NCI-H1417 treated with DMSO at 0.1 percent for 48 hours (cell line): ENCODE data around the gene SERPINB6.
"Not testable (repeated sequence)": the region's sequence is repeated elsewhere in the genome, so short reads cannot be mapped to it uniquely, and the experiment has no call there.

Source experiments
- DNase-seq: peaks from one replicate; lab custom pipeline; 2025; lab: John Stamatoyannopoulos, UW

SERPINB6 gene

DNA sequence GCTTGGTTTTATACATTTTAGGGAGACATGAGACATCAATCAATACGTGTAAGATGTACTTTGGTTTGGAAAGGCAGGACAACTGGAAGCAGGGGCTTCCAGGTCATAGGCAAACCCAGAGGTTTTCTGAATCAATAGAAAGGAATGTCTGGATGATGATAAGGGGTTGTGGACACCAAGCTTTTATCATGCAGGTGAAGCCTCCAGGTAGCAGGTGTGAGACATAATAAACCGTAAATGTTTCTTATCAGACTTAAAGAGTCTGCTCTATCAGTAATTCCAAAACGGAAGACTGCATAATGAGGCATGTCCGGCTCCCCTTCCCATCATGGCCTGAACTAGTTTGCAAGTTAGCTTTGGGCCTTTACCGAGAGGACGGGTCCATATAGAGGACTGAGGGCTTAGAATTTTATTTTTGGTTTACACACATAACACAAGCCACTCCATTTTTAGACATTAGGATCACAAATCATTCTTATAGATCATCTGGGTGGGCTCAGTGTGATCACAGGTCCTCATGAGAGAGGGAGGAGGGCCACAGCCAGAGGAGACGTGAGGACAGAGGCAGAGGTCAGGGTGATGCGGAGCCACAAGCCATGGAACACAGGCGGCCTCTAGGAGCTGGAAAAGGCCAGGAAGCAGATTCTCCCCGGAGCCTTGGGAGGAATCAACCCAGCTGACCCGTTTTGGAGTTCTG, 57.6 kb downstream of the SERPINB6 start:
- no peak for DNase-seq

DNA sequence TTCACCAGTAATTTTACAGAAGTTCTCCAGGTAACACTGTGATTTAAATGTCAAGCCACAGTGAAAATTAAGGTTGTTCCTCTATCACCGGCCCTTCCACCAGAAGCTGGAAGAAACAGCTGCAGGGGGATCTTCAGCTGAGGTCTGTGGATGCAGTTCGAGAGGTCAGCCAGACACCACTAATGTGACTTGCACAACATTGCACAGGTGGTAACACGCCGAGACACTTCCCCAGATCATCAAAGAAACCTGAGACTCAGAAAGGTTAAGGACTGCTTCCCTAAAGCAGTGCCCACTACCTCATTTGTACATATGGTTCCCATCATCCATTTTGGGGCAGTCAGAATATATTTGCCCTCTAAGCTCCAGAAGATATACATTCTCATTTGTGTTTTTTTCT, 60.2 kb downstream of the SERPINB6 start:
- no peak for DNase-seq

DNA sequence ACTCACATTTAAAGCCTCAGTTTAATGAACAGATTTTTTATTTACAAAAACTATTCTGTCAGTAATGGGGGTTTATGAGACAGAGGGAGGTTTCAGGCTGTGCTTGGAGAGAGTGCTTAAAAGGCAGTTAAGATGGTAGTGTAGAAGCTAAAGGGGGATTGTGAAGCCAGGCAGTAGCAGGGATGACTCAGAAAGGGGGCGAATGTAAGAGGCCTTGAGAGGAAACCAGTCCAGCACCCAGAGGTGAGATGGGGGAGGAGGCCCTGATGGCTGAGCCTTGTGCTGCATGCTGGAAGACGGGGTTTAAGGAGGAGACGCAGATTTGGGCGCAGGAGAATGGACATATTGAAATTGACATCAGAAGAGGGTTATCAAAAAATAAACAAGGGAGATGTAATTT, 61.6 kb downstream of the SERPINB6 start:
- DNase-seq, result no peak

DNA sequence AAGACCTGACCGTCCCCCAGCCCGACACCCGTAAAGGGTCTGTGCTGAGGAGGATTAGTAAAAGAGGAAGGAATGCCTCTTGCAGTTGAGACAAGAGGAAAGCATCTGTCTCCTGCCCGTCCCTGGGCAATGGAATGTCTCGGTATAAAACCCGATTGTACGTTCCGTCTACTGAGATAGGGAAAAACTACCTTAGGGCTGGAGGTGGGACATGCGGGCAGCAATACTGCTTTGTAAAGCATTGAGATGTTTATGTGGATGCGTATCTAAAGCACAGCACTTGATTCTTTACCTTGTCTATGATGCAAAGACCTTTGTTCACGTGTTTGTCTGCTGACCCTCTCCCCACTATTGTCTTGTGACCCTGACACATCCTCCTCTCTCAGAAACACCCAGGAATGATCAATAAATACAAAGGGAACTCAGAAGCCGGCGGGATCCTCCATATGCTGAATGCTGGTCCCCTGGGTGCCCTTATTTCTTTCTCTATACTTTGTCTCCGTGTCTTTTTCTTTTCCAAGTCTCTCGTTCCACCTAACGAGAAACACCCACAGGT, 62.2 kb downstream of the SERPINB6 start:
- DNase-seq, result not testable (repeated sequence)

DNA sequence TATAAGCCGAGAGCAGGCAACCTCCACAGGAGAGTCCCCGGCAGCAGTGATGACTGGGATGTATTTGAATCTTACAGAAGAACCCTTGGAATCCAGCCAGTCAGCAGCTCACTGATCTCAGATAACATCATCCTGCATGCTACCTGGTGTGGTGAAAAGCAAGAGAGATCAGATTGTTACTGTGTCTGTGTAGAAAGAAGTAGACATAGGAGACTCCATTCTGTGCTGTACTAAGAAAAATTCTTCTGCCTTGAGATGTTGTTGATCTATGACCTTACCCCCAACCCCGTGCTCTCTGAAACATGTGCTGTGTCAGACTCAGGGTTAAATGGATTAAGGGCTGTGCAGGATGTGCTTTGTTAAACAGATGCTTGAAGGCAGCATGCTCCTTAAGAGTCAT, 62.9 kb downstream of the SERPINB6 start:
- DNase-seq, result not testable (repeated sequence)

DNA sequence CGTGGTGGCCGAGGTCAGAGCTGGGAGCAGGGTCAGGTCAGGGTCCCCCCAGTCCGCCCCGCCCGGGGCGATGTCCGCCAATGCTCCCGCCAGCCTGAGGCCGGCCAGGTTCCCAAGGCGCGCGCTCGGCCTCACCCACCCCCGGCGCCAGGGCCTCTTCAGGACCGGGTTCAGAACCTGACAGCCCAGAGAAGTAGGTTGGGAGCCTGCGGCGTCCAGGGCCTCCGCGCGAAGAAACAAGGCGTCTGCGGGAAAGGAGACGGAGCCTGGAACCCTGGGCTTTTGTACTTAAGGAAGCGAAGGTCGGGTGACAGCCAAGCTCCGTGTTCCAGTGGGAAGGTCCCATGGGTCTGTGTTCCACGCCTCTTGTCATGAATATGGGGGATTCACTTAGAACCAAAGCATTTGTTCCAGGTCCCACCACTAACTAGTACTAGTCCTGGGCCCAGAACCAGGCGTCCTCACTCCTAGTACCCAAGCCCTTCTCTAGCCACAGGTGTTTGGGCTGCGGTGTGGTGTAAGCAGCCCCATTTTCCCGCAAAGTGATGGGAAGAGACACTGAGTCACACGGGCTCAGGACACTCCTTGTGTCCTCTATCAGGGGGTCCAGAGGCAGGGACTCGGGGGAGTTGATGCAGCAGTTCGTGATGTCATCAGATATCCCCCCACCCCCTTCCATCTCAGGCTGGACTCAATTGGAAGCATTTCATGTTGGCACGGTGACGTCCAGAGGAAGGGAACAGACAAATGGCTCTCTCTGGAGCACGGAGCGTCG, 67.8 kb downstream of the SERPINB6 start:
- not testable (repeated sequence) for DNase-seq

DNA sequence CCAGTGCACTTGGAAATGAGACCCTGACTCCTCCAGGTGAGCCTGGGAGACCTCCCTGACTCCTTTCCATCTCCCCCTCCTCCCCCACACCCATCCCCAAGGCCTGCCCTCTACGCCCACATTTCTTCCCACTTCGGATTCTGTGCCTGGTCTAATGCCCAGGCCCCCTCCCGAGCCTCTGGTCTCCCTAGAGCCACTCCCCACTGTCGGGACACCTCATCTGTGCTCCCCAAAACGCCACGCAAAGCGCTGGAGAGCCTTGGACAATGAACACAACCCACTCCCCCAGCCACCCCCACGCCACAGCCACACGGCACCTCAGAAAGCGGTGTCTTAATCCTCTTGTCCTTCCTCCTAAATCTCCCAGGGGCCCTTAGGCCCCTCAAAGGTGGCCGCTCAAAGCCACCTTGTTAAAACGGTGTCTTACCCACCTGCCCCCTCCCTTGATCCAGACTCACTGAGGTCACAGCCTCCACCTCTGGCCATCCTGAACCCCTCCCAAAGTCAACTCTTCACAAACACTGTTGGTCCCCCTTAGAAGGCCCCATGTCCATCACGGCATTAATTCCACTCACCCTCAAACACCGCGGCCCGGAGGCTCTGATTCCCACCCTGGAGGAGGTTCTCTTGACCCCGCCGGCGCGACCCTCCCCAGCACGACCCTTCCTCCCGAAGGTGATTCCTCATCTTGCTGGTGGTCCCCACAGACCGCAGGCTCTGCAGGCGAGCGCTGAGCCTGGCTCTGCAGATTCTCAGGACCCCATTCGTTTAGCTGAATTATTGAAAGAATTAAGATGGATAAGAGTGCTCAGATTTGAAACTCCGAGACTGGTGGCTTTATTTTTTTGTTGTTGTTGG, 69.5 kb downstream of the SERPINB6 start:
- DNase-seq, result not testable (repeated sequence)

DNA sequence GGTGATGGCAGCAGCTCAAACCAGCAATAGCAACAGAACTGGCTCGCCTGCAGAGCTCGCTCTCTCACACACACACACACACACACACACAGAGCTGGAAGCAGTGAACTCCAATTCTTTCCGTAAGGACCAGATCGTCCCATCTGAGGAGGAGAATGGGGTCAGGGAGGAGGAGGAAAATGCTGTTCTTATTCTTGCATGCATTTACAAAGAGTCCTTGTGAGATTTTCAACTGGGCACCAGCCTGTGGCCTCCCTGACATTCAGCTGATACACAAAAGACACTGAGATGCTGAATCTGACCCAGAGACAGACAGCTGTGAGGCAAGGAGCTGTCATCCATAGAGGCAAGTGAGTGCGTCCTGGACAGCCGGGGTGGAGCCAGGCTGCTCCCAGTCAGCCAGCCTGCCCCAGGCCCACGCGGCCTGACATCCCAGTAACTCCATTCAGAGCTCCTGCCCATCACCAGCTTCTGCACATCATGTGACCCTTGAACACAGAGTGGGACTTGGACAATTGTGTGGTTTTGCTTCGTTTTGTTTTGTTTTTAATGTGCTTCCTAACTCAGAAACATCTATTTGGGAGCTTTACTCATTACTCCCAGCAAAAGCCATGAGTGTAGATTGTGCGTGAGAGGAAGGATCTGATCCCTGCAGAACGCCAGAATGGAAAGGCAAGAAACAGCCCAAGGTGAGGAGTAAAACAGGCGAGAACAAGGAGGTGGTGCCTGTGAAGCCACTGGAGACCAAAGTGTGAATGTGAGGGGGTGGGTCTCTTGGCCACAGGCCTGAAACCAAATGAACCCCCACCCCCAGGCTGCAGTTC, 70.3 kb downstream of the SERPINB6 start:
- DNase-seq, result no peak

DNA sequence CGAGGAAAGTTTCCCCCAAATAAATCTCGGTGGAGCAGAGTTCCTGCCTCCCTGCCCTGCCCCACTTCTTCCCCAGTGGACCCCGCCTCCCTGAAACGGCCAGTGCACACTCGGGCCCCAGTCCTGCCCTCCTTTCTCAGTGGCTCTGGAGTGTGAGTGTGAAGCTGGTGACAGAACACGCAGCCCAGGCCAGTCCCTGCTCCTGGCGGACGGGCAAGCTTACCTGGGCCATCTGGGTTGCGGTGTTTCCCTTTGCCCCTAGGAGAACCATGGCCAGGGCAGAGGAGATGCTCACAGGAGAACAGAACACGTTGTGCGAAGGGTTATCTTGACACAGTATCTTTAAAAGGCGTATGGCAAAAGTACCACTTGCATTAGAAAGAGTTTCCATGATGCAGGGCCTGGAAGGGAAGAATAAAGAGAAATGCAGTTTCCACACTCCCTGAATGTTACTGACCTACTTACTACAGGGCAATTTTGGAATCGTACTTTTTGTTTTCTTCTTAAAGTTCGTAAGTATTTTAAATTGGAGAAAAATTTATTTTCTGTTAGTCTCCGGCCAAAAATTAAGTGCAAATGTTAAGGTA, 71.1 kb downstream of the SERPINB6 start:
- DNase-seq, result no peak

DNA sequence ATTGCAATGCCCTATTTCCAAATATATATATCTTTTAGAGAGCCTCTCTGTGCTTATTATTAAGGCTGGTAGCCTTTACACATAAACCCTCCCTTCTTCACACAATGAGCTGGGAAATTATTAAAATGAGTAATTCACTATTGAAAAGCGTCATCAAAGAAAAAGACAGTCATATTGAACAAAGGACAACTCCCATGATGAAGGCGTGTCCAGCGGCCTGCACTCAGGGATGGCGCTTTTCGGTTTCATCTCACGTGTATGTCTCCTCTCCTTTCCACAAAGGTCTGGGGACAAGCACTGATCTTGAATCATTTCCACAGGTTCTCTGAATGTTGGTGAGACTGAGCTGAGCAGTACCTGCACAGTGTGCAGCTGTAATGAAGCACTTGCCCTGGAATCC, 71.8 kb downstream of the SERPINB6 start:
- no peak for DNase-seq
